Ureter (tissue), 1 donor: Measurements from ENCODE around the gene GPX7. TPM values are rescaled to one million over a fixed set of nuclear protein-coding genes. Genes with fewer than 3 reads are reported as not detected.
"Not testable (repeated sequence)": the region's sequence is repeated elsewhere in the genome, so short reads cannot be mapped to it uniquely, and the experiment has no call there.

Source experiments
- DNase-seq: peaks from one replicate; pipeline ENCODE4 v3.0.0-alpha.2; 2020; ENCODE audit warnings: low spot score
- total RNA-seq: library from RNA; stranded (reverse); gene quantifications from one replicate; pipeline ENCODE4 v1.2.4, GENCODE V29; 2023
- donor health status: DM: yes; HTN: yes; CAD: no.

Gene GPX7
- total RNA-seq: 8.9 TPM

GRCh38 chr1:52601991-52602855 is at the start of gene GPX7:
GPX7 (plus strand) TSS chr1:52602371; CDS start chr1:52602410, 39 bp downstream.
- peak; percentile 50 for DNase-seq

- peak; percentile 82 for DNase-seq
These were observed 49.4 kb upstream of the GPX7 start, which contains the start of gene TUT4 for GRCh38 chr1:52552505-52553361. TUT4 (minus strand) TSS chr1:52553092; CDS start chr1:52526280, 26,812 bp downstream.

- peak; percentile 85 for DNase-seq
These were observed 48.6 kb upstream of the GPX7 start for GRCh38 chr1:52553362-52554266.

- DNase-seq: no peak
These were observed 47.9 kb upstream of the GPX7 start for GRCh38 chr1:52554267-52554640.

- DNase-seq: no peak
These were observed 47.4 kb upstream of the GPX7 start for GRCh38 chr1:52554756-52555155.

- DNase-seq: no peak
These were observed 45.4 kb upstream of the GPX7 start for GRCh38 chr1:52556641-52557360.

GRCh38 chr1:52558941-52559340 is 43.2 kb upstream of the GPX7 start:
- DNase-seq: no peak

GRCh38 chr1:52559875-52560274 is 42.3 kb upstream of the GPX7 start:
- no peak for DNase-seq

GRCh38 chr1:52562766-52563165 is 39.4 kb upstream of the GPX7 start:
- no peak for DNase-seq

- DNase-seq: no peak
These were observed 34.2 kb upstream of the GPX7 start for GRCh38 chr1:52567943-52568342.

- DNase-seq: no peak
These were observed 32.5 kb upstream of the GPX7 start for GRCh38 chr1:52569449-52570210.

GRCh38 chr1:52571783-52572182 is 30.4 kb upstream of the GPX7 start:
- DNase-seq: no peak

- DNase-seq: no peak
These were observed 29.8 kb upstream of the GPX7 start for GRCh38 chr1:52572387-52572786.

- no peak for DNase-seq
These were observed 27.6 kb upstream of the GPX7 start for GRCh38 chr1:52574594-52574993.

- no peak for DNase-seq
These were observed 26.1 kb upstream of the GPX7 start for GRCh38 chr1:52576074-52576473.

- not testable (repeated sequence) for DNase-seq
These were observed 24.1 kb upstream of the GPX7 start for GRCh38 chr1:52578066-52578465.

GRCh38 chr1:52579415-52579814 is 22.8 kb upstream of the GPX7 start:
- no peak for DNase-seq

GRCh38 chr1:52580283-52580682 is 21.9 kb upstream of the GPX7 start:
- no peak for DNase-seq

GRCh38 chr1:52582116-52582696 is 20.0 kb upstream of the GPX7 start:
- no peak for DNase-seq

GRCh38 chr1:52585474-52585873 is 16.7 kb upstream of the GPX7 start:
- no peak for DNase-seq
